Endothelial cell of umbilical vein (primary cell): ENCODE results near the gene CD300LG. TPM values are rescaled to one million over a fixed set of nuclear protein-coding genes. Genes with fewer than 3 reads are reported as not detected.

ENCODE experiments used
- BruUV-seq: library from RNA; stranded (reverse); fragments of 400-500 nt; replicated peaks from 2 replicates; lab custom pipeline; 2021; lab: Mats Ljungman, UMichigan
- CTCF ChIA-PET: fragments of 300-600, 350-600 bp; sonication (Branson Sonifier 250); formaldehyde crosslinking; loops from one replicate; lab custom pipeline; 2021; ENCODE audit warnings: antibody characterized with exemption, inconsistent platforms; lab: Charles Lee
- POLR2A ChIA-PET: fragments of 300-600, 350-600 bp; sonication (Branson Sonifier 250); formaldehyde crosslinking; loops from one replicate; lab custom pipeline; 2021; ENCODE audit warnings: antibody characterized with exemption, inconsistent platforms; lab: Charles Lee
- DNase-seq: peaks from one replicate; pipeline ENCODE4 v3.0.0-alpha.2; 2011; ENCODE audit warnings: low read depth, low spot score
- FAIRE-seq: peaks from 2 replicates; lab custom pipeline; 2011; peaks lifted over from hg19 to GRCh38; lab: Jason Lieb, UNC
- H2AFZ ChIP-seq: 2 replicates; pipeline ENCODE4 v1.6.0; 2012; ENCODE audit warnings: low read depth, low read length, control low read depth, inconsistent platforms
- H3K27ac ChIP-seq: 2 replicates; pipeline ENCODE4 v1.5.1; 2011; ENCODE audit warnings: low read depth, mild to moderate bottlenecking, control low read depth, low read length, moderate library complexity; ENCODE audit not compliant: insufficient read depth
- H3K27me3 ChIP-seq, 2 experiments: 2 replicates each; pipeline versions ENCODE4 v1.6.0 to v1.6.1; 2011; ENCODE audit warnings: low read length in 2 of 2, mixed read lengths in 1 of 2; ENCODE audit not compliant: control insufficient read depth in 2 of 2, insufficient read depth in 2 of 2
- H3K36me3 ChIP-seq, 2 experiments: 2 replicates in 1 of 2; 3 replicates in 1 of 2; pipeline ENCODE4 v1.5.1; 2011; ENCODE audit warnings: low read length in 2 of 2, mild to moderate bottlenecking in 1 of 2, moderate library complexity in 1 of 2; ENCODE audit not compliant: control insufficient read depth in 2 of 2, insufficient read depth in 2 of 2; ENCODE audit errors: extremely low read depth in 1 of 2
- H3K4me1 ChIP-seq: 3 replicates; pipeline ENCODE4 v1.5.1; 2011; ENCODE audit warnings: mild to moderate bottlenecking, low read length; ENCODE audit not compliant: control insufficient read depth, insufficient read depth; ENCODE audit errors: extremely low read depth
- H3K4me2 ChIP-seq: 2 replicates; pipeline ENCODE4 v1.6.1; 2011; ENCODE audit warnings: low read length, control low read depth, mixed read lengths; ENCODE audit not compliant: insufficient read depth
- H3K4me3 ChIP-seq, 3 experiments: fragments of 200-600 bp in 1 of 3; sonication (generic), shearing (Covaris generic) in 1 of 3; replicated peaks in 1 of 3; 2 replicates each; pipeline ENCODE4 v1.5.1; 2011 to 2016; ENCODE audit warnings: control low read depth in 3 of 3, low read length in 3 of 3, mild to moderate bottlenecking in 2 of 3, inconsistent platforms in 1 of 3, low read depth in 1 of 3, moderate library complexity in 1 of 3; ENCODE audit not compliant: insufficient read depth in 1 of 3
- H3K79me2 ChIP-seq: 2 replicates; pipeline ENCODE4 v1.6.0; 2012; ENCODE audit warnings: low read length, inconsistent platforms; ENCODE audit not compliant: control insufficient read depth, insufficient read depth
- H3K9ac ChIP-seq: replicated peaks from 2 replicates; pipeline ENCODE3; 2011; ENCODE audit warnings: low read length, control low read depth; ENCODE audit not compliant: insufficient read depth; ENCODE audit errors: extremely low read depth
- H3K9me1 ChIP-seq: replicated peaks from 3 replicates; pipeline ENCODE4 v1.6.0; 2011; ENCODE audit warnings: mild to moderate bottlenecking, low read length; ENCODE audit not compliant: control insufficient read depth, insufficient read depth; ENCODE audit errors: extremely low read depth
- H3K9me3 ChIP-seq: replicated peaks from 2 replicates; pipeline ENCODE4 v1.5.1; 2012; ENCODE audit warnings: low read length, inconsistent platforms; ENCODE audit not compliant: control insufficient read depth, insufficient read depth
- H4K20me1 ChIP-seq: replicated peaks from 2 replicates; pipeline ENCODE3; 2011; ENCODE audit warnings: mild to moderate bottlenecking, low read length; ENCODE audit not compliant: control insufficient read depth, insufficient read depth; ENCODE audit errors: extremely low read depth
- CTCF ChIP-seq, 2 donors: IDR thresholded peaks; 1 replicate in 1 of 2; 2 replicates in 1 of 2; pipeline ENCODE4 v1.5.1; 2011; ENCODE audit warnings: low read length in 2 of 2, mild to moderate bottlenecking in 2 of 2, moderate library complexity in 2 of 2, control low read depth in 1 of 2, inconsistent platforms in 1 of 2, low read depth in 1 of 2; ENCODE audit not compliant: insufficient read depth in 1 of 2; ENCODE audit errors: extremely low read depth in 1 of 2
- EZH2 ChIP-seq: IDR thresholded peaks from 2 replicates; pipeline ENCODE4 v1.6.1; 2012; ENCODE audit warnings: borderline replicate concordance, low read depth, mild to moderate bottlenecking, moderate library complexity, low read length, inconsistent platforms; ENCODE audit not compliant: severe bottlenecking
- FOS ChIP-seq: IDR thresholded peaks from 2 replicates; pipeline ENCODE4 v1.6.1; 2011; ENCODE audit warnings: mild to moderate bottlenecking, low read length, moderate library complexity, borderline replicate concordance; ENCODE audit not compliant: insufficient read depth
- JUN ChIP-seq: IDR thresholded peaks from 2 replicates; pipeline ENCODE4 v1.6.1; 2011; ENCODE audit warnings: borderline replicate concordance, low read depth; ENCODE audit not compliant: insufficient read length, insufficient read depth
- MAX ChIP-seq: IDR thresholded peaks from 2 replicates; pipeline ENCODE4 v1.6.1; 2011; ENCODE audit not compliant: insufficient read depth, insufficient read length
- MYC ChIP-seq: IDR thresholded peaks from one replicate; pipeline ENCODE4 v1.6.1; 2011; ENCODE audit warnings: mild to moderate bottlenecking, low read depth, low read length
- dilution Hi-C: fragments of 300-500 bp; cut with MboI; formaldehyde crosslinking; loops from one replicate; pipeline ENCODE4 v1.15.0; 2019; ENCODE audit warnings: low sequenced_read_pairs; ENCODE audit not compliant: extremely low pct_ligation_motif_present
- intact Hi-C: fragments of 100-400 bp; cut with micrococcal nuclease; formaldehyde crosslinking; loops from one replicate; pipeline ENCODE4 v1.10.0; 2022
- polyA plus RNA-seq, 4 experiments: library from polyadenylated mRNA; depleted of rRNA in 3 of 4; stranded (reverse) in 3 of 4; unstranded in 1 of 4; fragments of >200 nt; gene quantifications; 2 replicates each; pipeline versions ENCODE4 v1.2.1 to v1.2.3, GENCODE V29; 2011 to 2012; ENCODE audit warnings: missing spikeins in 1 of 4
- total RNA-seq: library from RNA; stranded (reverse); gene quantifications from 2 replicates; pipeline ENCODE4 v1.2.3, GENCODE V29; 2021

Gene CD300LG
- total and polyA plus RNA-seq, 2 donors (not counting 3 experiments of a cell fraction or from before 2014, with no cell fraction given), result not detected

GRCh38 chr17:43814026-43814425, 33.0 kb upstream of the CD300LG start:
- Histone ChIP-seq H3K4me1 (peaks cover 14% of the 10 kb centered on the region), H3K9me3 (no peaks in the 10 kb centered on the region), H3K4me2 (peak overlapping the region; percentile 50), H3K27ac (peak overlapping the region; percentile 46), H3K4me3 (no peak overlapping the region), H2AFZ (no peak overlapping the region), H3K79me2 (no peaks in the 10 kb centered on the region), H3K9me1 (no peaks in the 10 kb centered on the region), H4K20me1 (no peaks in the 10 kb centered on the region), H3K9ac (peak overlapping the region; percentile 26), H3K36me3 (peaks cover 2 to 5% of the 10 kb centered on the region in 2 experiments), H3K27me3 (no peaks in the 10 kb centered on the region)
- intact Hi-C loops, result no loop called here
- peak; percentile 24 for FAIRE-seq
- DNase-seq, result no peak
- ChIA-PET POLR2A (no interaction called here), CTCF (interaction anchor here (1.2 to 1.3 kb wide), 3 partner anchors 10 to 32 kb away, joined by 3 read pairs; no protein-coding TSS in a partner anchor)
- dilution Hi-C loops, result no loop called here
- no TSS peak for BruUV-seq
- no peak for TF ChIP-seq CTCF (IDR thresholded peaks at IDR 0.05; ENCODE audit: extremely low read depth in 1 of 2, insufficient read depth in 1 of 2, low read depth in 1 of 2, low read length in 2 of 2)
- no peak for TF ChIP-seq JUN
- no peak for TF ChIP-seq MAX
- no peak for TF ChIP-seq EZH2
- TF ChIP-seq MYC, result no peak

- CTCF ChIA-PET, result interaction anchor here (1.2 to 1.7 kb wide), 3 partner anchors 25 to 31 kb away, joined by 3 to 6 read pairs (median 4); no protein-coding TSS in a partner anchor
- Histone ChIP-seq H3K4me1 (peaks cover 14% of the 10 kb centered on the region), H3K4me3 (no peak overlapping the region), H3K36me3 (peaks cover 2 to 5% of the 10 kb centered on the region in 2 experiments), H3K27ac (peak overlapping the region; percentile 46), H3K9ac (peak overlapping the region; percentile 26), H3K27me3 (no peaks in the 10 kb centered on the region), H3K9me3 (no peaks in the 10 kb centered on the region), H3K4me2 (peak overlapping the region; percentile 50), H3K79me2 (no peaks in the 10 kb centered on the region), H3K9me1 (no peaks in the 10 kb centered on the region), H2AFZ (no peak overlapping the region), H4K20me1 (no peaks in the 10 kb centered on the region)
- dilution Hi-C loops, result no loop called here
- intact Hi-C loops, result no loop called here
- DNase-seq (peak; percentile 63), FAIRE-seq (peak; percentile 93)
- POLR2A ChIA-PET, result no interaction called here
- no TSS peak for BruUV-seq
- TF ChIP-seq CTCF (IDR thresholded peaks at IDR 0.05; ENCODE audit: extremely low read depth in 1 of 2, insufficient read depth in 1 of 2, low read depth in 1 of 2, low read length in 2 of 2) (no peak), FOS (peak; percentile 33)
These were observed 32.3 kb upstream of the CD300LG start for GRCh38 chr17:43814714-43815113.
